ENCODE results near the gene LYRM9. TPM values are rescaled to one million over a fixed set of nuclear protein-coding genes. Genes with fewer than 3 reads are reported as not detected.

The LYRM9 gene
- total and polyA plus RNA-seq, 9 of the 15 experiments (the other 6 are each of a cell fraction or from before 2014, with no cell fraction given), result 0.98 to 4.7 (median 1.8) TPM

DNA sequence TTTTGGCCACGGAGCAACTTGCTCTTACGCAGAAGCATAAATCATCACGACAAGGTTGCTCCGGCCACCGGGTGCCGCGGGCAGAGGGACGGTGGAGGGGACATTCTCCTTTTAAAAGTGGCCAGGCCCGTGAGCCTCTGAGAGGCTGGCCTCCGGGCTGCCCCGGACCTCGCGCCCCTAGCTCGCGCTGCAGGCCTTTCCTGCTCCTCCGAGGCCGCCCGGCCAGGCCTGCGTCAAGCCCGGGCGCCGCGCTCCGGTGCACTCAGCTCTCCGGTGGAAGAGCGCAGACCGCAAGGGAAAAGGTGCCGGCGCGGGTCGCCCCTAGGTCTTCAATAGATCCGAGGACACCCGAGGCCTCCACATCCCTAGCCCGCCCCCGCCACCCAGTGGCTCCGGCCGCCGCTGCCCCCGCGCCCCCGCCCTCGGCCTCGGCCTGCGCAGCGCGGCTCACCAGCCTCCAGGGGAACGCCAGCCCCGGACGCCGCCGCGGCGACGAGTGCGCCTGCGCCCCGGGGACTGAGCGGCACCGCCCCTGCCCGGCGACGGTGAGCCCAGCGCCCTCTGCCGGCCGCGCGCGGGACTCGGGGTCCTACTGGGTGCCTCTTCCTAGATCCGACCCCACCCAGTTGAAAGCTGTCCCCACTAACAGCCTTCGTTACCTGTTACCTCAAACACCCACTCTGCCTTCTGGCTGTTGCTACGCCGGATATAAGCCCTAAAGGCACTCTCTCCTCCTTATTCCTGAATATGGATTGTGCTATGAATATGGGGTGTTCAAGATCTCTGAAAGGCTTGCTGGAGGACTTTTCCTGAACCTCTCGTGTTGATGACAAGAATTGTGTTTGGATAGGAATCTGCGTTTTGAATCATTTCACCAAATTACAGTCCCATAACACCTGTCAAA lies at the start of gene LYRM9 (continued):
- TF ChIP-seq, protein P1, sequence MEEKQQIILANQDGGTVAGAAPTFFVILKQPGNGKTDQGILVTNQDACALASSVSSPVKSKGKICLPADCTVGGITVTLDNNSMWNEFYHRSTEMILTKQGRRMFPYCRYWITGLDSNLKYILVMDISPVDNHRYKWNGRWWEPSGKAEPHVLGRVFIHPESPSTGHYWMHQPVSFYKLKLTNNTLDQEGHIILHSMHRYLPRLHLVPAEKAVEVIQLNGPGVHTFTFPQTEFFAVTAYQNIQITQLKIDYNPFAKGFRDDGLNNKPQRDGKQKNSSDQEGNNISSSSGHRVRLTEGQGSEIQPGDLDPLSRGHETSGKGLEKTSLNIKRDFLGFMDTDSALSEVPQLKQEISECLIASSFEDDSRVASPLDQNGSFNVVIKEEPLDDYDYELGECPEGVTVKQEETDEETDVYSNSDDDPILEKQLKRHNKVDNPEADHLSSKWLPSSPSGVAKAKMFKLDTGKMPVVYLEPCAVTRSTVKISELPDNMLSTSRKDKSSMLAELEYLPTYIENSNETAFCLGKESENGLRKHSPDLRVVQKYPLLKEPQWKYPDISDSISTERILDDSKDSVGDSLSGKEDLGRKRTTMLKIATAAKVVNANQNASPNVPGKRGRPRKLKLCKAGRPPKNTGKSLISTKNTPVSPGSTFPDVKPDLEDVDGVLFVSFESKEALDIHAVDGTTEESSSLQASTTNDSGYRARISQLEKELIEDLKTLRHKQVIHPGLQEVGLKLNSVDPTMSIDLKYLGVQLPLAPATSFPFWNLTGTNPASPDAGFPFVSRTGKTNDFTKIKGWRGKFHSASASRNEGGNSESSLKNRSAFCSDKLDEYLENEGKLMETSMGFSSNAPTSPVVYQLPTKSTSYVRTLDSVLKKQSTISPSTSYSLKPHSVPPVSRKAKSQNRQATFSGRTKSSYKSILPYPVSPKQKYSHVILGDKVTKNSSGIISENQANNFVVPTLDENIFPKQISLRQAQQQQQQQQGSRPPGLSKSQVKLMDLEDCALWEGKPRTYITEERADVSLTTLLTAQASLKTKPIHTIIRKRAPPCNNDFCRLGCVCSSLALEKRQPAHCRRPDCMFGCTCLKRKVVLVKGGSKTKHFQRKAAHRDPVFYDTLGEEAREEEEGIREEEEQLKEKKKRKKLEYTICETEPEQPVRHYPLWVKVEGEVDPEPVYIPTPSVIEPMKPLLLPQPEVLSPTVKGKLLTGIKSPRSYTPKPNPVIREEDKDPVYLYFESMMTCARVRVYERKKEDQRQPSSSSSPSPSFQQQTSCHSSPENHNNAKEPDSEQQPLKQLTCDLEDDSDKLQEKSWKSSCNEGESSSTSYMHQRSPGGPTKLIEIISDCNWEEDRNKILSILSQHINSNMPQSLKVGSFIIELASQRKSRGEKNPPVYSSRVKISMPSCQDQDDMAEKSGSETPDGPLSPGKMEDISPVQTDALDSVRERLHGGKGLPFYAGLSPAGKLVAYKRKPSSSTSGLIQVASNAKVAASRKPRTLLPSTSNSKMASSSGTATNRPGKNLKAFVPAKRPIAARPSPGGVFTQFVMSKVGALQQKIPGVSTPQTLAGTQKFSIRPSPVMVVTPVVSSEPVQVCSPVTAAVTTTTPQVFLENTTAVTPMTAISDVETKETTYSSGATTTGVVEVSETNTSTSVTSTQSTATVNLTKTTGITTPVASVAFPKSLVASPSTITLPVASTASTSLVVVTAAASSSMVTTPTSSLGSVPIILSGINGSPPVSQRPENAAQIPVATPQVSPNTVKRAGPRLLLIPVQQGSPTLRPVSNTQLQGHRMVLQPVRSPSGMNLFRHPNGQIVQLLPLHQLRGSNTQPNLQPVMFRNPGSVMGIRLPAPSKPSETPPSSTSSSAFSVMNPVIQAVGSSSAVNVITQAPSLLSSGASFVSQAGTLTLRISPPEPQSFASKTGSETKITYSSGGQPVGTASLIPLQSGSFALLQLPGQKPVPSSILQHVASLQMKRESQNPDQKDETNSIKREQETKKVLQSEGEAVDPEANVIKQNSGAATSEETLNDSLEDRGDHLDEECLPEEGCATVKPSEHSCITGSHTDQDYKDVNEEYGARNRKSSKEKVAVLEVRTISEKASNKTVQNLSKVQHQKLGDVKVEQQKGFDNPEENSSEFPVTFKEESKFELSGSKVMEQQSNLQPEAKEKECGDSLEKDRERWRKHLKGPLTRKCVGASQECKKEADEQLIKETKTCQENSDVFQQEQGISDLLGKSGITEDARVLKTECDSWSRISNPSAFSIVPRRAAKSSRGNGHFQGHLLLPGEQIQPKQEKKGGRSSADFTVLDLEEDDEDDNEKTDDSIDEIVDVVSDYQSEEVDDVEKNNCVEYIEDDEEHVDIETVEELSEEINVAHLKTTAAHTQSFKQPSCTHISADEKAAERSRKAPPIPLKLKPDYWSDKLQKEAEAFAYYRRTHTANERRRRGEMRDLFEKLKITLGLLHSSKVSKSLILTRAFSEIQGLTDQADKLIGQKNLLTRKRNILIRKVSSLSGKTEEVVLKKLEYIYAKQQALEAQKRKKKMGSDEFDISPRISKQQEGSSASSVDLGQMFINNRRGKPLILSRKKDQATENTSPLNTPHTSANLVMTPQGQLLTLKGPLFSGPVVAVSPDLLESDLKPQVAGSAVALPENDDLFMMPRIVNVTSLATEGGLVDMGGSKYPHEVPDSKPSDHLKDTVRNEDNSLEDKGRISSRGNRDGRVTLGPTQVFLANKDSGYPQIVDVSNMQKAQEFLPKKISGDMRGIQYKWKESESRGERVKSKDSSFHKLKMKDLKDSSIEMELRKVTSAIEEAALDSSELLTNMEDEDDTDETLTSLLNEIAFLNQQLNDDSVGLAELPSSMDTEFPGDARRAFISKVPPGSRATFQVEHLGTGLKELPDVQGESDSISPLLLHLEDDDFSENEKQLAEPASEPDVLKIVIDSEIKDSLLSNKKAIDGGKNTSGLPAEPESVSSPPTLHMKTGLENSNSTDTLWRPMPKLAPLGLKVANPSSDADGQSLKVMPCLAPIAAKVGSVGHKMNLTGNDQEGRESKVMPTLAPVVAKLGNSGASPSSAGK (IDR thresholded peaks at IDR 0.05), result peak; percentile 59; the same call in 1 of the 2 replicates
- TF ChIP-seq, protein P2, sequence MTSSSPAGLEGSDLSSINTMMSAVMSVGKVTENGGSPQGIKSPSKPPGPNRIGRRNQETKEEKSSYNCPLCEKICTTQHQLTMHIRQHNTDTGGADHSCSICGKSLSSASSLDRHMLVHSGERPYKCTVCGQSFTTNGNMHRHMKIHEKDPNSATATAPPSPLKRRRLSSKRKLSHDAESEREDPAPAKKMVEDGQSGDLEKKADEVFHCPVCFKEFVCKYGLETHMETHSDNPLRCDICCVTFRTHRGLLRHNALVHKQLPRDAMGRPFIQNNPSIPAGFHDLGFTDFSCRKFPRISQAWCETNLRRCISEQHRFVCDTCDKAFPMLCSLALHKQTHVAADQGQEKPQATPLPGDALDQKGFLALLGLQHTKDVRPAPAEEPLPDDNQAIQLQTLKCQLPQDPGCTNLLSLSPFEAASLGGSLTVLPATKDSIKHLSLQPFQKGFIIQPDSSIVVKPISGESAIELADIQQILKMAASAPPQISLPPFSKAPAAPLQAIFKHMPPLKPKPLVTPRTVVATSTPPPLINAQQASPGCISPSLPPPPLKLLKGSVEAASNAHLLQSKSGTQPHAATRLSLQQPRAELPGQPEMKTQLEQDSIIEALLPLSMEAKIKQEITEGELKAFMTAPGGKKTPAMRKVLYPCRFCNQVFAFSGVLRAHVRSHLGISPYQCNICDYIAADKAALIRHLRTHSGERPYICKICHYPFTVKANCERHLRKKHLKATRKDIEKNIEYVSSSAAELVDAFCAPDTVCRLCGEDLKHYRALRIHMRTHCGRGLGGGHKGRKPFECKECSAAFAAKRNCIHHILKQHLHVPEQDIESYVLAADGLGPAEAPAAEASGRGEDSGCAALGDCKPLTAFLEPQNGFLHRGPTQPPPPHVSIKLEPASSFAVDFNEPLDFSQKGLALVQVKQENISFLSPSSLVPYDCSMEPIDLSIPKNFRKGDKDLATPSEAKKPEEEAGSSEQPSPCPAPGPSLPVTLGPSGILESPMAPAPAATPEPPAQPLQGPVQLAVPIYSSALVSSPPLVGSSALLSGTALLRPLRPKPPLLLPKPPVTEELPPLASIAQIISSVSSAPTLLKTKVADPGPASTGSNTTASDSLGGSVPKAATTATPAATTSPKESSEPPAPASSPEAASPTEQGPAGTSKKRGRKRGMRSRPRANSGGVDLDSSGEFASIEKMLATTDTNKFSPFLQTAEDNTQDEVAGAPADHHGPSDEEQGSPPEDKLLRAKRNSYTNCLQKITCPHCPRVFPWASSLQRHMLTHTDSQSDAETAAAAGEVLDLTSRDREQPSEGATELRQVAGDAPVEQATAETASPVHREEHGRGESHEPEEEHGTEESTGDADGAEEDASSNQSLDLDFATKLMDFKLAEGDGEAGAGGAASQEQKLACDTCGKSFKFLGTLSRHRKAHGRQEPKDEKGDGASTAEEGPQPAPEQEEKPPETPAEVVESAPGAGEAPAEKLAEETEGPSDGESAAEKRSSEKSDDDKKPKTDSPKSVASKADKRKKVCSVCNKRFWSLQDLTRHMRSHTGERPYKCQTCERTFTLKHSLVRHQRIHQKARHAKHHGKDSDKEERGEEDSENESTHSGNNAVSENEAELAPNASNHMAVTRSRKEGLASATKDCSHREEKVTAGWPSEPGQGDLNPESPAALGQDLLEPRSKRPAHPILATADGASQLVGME (CRISPR knock-in tag; IDR thresholded peaks at IDR 0.05), result no peak
- TF ChIP-seq, protein P3, sequence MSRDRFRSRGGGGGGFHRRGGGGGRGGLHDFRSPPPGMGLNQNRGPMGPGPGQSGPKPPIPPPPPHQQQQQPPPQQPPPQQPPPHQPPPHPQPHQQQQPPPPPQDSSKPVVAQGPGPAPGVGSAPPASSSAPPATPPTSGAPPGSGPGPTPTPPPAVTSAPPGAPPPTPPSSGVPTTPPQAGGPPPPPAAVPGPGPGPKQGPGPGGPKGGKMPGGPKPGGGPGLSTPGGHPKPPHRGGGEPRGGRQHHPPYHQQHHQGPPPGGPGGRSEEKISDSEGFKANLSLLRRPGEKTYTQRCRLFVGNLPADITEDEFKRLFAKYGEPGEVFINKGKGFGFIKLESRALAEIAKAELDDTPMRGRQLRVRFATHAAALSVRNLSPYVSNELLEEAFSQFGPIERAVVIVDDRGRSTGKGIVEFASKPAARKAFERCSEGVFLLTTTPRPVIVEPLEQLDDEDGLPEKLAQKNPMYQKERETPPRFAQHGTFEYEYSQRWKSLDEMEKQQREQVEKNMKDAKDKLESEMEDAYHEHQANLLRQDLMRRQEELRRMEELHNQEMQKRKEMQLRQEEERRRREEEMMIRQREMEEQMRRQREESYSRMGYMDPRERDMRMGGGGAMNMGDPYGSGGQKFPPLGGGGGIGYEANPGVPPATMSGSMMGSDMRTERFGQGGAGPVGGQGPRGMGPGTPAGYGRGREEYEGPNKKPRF (IDR thresholded peaks at IDR 0.05; ENCODE audit: low read depth, low read length), result no peak

Data from K562 (cell line).